Measurements from ENCODE around the gene CDK11B.
"Not testable (repeated sequence)": the region's sequence is repeated elsewhere in the genome, so short reads cannot be mapped to it uniquely, and the experiment has no call there.

The CDK11B gene

DNA sequence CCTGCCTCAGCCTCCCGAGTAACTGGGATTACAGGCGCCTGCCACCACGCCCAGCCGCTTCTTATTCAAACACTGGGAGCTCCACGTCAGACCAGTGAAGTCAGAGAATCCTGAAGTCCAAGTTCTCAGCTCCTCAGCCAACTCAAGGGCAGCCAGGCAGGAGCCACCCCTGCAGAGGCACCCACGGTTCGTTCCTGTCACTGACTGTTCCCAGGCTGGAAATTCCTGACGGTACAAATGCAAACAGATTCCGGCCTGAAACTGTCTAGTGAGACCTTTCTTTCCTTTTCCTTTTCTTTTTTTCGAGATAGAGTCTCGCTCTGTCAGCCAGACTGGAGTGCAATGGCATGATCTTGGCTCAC lies 22.1 kb upstream of the CDK11B start:
- DNase-seq = no peak

DNA sequence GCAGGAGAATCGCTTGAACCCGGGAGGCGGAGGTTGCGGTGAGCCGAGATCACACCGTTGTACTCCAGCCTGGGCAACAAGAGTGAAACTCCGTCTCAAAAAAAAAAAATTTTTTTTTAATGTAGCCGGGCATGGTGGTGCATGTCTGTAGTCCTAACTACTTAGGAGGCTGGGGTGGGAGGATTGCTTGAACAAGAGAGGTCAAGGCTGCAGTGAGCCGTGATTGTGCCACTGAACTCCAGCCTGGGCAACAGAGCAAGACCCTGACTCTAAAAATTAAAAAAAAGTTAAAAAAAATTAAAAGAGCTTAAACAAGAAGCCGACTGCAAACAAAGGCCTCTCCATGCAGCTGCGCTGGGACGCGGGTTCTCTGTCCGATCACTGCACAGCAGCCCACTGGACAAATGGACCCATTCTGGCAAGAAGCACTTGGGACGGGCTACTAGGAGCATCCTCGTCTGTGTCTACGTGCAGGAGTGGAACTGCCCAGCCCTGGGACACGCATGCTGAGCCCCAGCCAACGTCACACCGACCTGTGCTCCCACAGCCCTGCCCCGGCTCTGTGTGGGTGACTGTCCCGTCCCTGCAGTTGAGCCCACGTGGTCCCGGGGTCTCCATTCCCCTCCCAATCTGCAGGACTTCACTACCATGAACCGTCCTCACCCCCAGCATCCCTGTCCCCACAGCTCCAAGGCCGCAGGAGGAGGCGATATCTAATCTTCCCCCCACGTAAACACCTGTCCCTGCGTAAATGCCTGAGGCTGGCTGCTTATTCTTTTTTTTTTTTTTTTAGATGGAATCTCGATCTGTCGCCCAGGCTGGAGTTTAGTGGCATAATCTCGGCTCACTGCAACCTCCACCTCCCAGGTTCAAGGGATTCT lies 21.5 kb upstream of the CDK11B start:
- DNase-seq = no peak

DNA sequence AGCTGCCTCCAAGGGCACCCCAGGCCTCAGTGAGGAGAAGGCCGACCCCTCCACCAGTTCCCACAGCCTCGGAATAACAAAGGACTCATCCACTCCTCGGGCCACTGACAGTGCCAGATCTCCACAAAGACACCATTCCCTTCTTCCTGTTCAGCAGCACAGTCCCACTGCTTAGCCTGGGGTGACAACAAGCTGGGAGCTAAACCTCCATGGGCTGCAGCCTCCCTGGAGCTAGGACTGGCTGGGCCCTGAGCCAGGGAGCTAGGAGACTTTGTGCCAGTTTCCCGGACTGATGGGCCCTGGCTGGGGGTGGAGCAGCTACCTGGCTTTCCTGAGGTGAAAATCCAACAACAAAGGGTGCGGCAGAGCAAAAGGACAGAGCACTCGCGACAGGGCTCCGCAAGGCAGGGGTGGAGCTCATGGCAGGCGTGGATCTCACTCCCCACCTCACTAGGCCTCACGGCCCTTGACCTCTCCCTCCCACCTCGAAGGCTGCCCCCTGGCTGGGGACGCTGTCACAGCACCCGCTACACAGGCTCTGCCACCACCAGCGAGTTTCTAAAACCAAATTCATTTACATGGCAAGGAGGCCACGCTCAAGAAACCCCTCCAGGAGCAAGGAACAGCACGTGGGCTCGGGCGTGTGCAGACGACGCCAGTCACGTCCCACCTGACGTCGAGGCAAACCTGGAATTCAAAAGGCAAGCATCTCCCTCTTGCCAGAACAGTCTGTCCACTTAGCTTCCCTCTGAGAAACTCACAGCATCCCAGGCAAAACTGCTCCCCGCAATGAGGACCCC lies 20.0 kb upstream of the CDK11B start:
- no peak for DNase-seq

GRCh38 chr1:1677718-1678580 lies 19.1 kb upstream of the CDK11B start:
- no peak for DNase-seq

DNA sequence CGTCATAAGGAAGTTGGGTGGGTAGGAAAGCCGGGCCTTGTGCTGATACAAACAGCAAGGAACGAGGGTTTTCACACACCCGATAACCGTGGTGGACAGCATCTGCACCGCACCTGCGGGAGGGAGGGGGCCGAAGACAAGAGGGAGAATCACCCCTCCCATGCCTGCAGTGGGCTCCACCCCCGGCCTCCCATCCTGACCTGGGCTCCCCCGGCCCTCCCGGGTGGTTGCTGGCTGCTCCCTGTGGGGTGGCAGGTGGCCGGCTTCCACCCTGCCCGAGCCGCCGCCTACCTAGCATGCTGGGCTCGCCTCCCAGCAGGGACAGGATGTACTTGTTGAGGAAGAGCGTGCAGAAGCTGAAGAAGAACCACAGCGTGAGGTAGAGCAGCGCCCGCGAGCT lies 17.3 kb upstream of the CDK11B start:
- not testable (repeated sequence) for DNase-seq

DNA sequence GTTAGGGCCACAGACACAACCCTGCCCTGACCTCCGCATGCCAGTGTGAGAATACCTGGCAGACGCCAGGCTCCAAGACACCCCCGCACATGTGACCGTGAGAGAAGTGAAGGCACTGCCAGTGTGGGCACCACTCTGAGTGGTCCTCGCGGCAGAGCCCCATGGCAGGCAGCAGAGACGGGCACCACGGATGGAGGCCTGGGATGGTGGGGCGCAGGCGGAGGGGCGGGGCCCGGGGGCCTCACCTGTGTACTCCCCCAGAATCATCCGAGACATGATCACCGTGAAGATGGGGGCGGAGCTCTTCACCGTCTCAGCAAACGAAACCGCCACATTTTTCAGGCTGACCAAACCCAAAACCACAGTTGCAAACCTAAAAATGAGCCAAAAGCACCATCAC lies 16.4 kb upstream of the CDK11B start:
- not testable (repeated sequence) for DNase-seq

- not testable (repeated sequence) for DNase-seq
These were observed 16.0 kb upstream of the CDK11B start for GRCh38 chr1:1674806-1675205.

GRCh38 chr1:1672181-1672965 lies 13.6 kb upstream of the CDK11B start:
- DNase-seq = no peak

- DNase-seq = no peak
These were observed 12.7 kb upstream of the CDK11B start for GRCh38 chr1:1671365-1672119.

- DNase-seq = no peak
These were observed 12.1 kb upstream of the CDK11B start for GRCh38 chr1:1670866-1671265.

- DNase-seq = no peak
These were observed 10.9 kb upstream of the CDK11B start for GRCh38 chr1:1669468-1670440.

DNA sequence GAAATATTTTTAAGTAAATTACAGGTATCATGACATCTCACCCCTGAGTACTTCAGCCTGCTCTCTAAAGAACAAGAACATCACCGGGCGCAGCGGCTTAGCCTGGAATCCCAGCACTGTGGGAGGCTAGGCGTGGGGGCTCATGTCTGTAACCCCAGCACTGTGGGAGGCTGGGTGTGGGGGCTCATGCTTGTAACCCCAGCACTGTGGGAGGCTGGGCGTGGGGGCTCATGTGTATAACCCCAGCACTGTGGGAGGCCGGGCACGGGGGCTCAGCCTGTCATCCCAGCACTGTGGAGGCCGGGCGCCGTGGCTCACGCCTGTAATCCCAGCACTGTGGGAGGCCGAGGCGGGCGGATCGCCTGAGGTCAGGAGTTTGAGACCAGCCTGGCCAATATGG lies 7.7 kb upstream of the CDK11B start:
- DNase-seq = no peak

GRCh38 chr1:1665815-1666251 lies 7.0 kb upstream of the CDK11B start:
- no peak for DNase-seq

DNA sequence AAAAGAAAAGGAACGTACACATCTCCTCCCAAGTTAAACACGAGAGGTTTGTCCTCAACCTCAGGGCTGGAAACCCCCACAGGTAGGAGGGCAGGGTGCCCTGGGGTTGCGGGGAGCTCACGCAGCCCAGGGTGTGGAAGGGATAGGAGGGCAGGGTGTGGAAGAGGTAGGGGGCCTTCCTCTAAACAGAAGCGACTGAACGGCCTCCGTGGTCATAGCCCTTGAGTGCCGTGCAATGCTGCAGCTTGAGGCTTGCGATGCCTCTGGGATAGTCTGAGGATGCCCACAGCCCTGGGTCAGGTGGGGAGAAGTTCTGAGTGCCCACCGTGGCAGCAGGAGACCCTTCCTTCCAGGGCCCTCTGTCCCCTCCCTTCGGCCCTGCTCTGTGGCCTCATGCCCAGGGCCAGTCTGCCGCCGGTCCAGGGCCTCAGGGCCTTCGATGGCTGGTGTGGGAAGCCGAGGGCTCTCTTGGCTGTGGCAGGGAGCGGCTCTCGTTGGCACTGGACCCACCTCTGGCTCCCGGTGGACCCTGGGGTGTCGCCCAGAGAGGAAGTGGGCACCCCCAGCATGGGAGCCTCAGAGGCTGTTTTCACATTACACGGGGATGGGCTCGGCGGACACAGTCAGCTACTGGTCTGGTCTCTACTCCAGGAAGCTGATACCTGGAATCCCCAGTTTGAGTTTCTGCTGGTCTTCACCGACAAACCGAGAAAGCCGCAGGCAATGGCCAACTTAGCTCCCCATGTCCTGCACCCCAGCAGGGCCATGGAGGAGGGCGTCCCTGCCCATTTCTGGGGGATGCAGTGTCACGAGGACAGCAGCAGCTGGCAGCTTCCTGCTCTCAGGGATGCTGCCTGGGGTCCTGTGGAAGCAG lies 6.4 kb upstream of the CDK11B start:
- no peak for DNase-seq

GRCh38 chr1:1664318-1664717 lies 5.5 kb upstream of the CDK11B start:
- not testable (repeated sequence) for DNase-seq

GRCh38 chr1:1662830-1663560 lies 4.2 kb upstream of the CDK11B start:
- not testable (repeated sequence) for DNase-seq

GRCh38 chr1:1662392-1662791 lies 3.6 kb upstream of the CDK11B start:
- DNase-seq = not testable (repeated sequence)

- not testable (repeated sequence) for DNase-seq
These were observed 10.5 kb downstream of the CDK11B start for GRCh38 chr1:1648265-1648664.
